Measurements from ENCODE around the gene RANBP1. TPM values are rescaled to one million over a fixed set of nuclear protein-coding genes. Genes with fewer than 3 reads are reported as not detected.

Gene RANBP1
- total and polyA plus RNA-seq, 9 of the 15 experiments (the other 6 are each of a cell fraction or from before 2014, with no cell fraction given): 162 to 2,891 (median 1,289) TPM

GRCh38 chr22:20130731-20131596 is 15.1 kb downstream of the RANBP1 start (continued):
- TF ChIP-seq ETV5 (CRISPR knock-in tag; IDR thresholded peaks at IDR 0.05; ENCODE audit: low read depth) (no peak), IFI16 (CRISPR knock-in tag; IDR thresholded peaks at IDR 0.05) (0 out of 2 replicates have a peak, but pooled peaks have one; percentile 48), ZNF175 (CRISPR knock-in tag; IDR thresholded peaks at IDR 0.05; ENCODE audit: low read depth) (no peak), RBM22 (IDR thresholded peaks at IDR 0.05; ENCODE audit: low read depth, low read length, poor library complexity, severe bottlenecking) (no peak), ZSCAN29 (IDR thresholded peaks at IDR 0.05) (no peak; the same call in 1 of the 2 replicates), HMG20B (CRISPR knock-in tag; IDR thresholded peaks at IDR 0.05) (no peak), KHSRP (IDR thresholded peaks at IDR 0.05) (no peak), TSHZ1 (CRISPR knock-in tag; IDR thresholded peaks at IDR 0.05) (0 out of 2 replicates have a peak, but pooled peaks have one; percentile 32), CREM (IDR thresholded peaks at IDR 0.05; ENCODE audit: low read depth) (peak; percentile 53; the same call in 1 of the 2 replicates), ZNF431 (CRISPR knock-in tag; IDR thresholded peaks at IDR 0.05) (no peak), SIX5 (IDR thresholded peaks at IDR 0.05; ENCODE audit: borderline replicate concordance in 1 of 2, insufficient read depth in 1 of 2, low read depth in 1 of 2, low read length in 2 of 2) (no peak), CTBP1 (IDR thresholded peaks at IDR 0.05; ENCODE audit: borderline replicate concordance) (peak; percentile 74), MLLT1 (IDR thresholded peaks at IDR 0.05) (no peak), GMEB1 (CRISPR knock-in tag; IDR thresholded peaks at IDR 0.05) (peak; percentile 68), ATF7 (IDR thresholded peaks at IDR 0.05) (peak; percentile 84), ZNF165 (CRISPR knock-in tag; IDR thresholded peaks at IDR 0.05; ENCODE audit: borderline replicate concordance) (peak; percentile 72; the same call in 1 of the 2 replicates), ZNF384 (IDR thresholded peaks at IDR 0.05; ENCODE audit: low read depth, low read length) (0 out of 2 replicates have a peak, but pooled peaks have one; percentile 16), SP2 (IDR thresholded peaks at IDR 0.05; ENCODE audit: extremely low read depth, low read depth, low read length, poor library complexity, severe bottlenecking) (peak; percentile 31)
- TF ChIP-seq, protein P1, sequence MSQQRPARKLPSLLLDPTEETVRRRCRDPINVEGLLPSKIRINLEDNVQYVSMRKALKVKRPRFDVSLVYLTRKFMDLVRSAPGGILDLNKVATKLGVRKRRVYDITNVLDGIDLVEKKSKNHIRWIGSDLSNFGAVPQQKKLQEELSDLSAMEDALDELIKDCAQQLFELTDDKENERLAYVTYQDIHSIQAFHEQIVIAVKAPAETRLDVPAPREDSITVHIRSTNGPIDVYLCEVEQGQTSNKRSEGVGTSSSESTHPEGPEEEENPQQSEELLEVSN (IDR thresholded peaks at IDR 0.05; ENCODE audit: borderline replicate concordance in 1 of 2, extremely low read depth in 1 of 2, insufficient read depth in 1 of 2, insufficient read length in 1 of 2, low read depth in 1 of 2, low read length in 1 of 2, poor library complexity in 1 of 2, severe bottlenecking in 1 of 2): peak; percentile 35 to 53

Data from K562 (cell line).